ENCODE data around the gene GAS6. TPM values are rescaled to one million over a fixed set of nuclear protein-coding genes. Genes with fewer than 3 reads are reported as not detected.
"Not testable (repeated sequence)": the region's sequence is repeated elsewhere in the genome, so short reads cannot be mapped to it uniquely, and the experiment has no call there.

The GAS6 gene
- 197 TPM for total RNA-seq
- long read RNA-seq, transcript GAS6-204 (1 exons, 2,646 nt): minor isoform, 13 of 1,185 reads
- long read RNA-seq, transcript GAS6-205 (9 exons, 2,169 nt): minor isoform, 11 of 1,185 reads
- long read RNA-seq, transcript GAS6-201 (15 exons, 2,490 nt): major isoform, 793 of 1,185 reads
- long read RNA-seq, transcript GAS6-203 (7 exons, 2,507 nt): minor isoform, 9 of 1,185 reads
- long read RNA-seq, partial matches to known transcripts: 280 of 1,185 reads
- long read RNA-seq, other reads (novel, unspliced or antisense): 79 of 1,185 reads

DNA sequence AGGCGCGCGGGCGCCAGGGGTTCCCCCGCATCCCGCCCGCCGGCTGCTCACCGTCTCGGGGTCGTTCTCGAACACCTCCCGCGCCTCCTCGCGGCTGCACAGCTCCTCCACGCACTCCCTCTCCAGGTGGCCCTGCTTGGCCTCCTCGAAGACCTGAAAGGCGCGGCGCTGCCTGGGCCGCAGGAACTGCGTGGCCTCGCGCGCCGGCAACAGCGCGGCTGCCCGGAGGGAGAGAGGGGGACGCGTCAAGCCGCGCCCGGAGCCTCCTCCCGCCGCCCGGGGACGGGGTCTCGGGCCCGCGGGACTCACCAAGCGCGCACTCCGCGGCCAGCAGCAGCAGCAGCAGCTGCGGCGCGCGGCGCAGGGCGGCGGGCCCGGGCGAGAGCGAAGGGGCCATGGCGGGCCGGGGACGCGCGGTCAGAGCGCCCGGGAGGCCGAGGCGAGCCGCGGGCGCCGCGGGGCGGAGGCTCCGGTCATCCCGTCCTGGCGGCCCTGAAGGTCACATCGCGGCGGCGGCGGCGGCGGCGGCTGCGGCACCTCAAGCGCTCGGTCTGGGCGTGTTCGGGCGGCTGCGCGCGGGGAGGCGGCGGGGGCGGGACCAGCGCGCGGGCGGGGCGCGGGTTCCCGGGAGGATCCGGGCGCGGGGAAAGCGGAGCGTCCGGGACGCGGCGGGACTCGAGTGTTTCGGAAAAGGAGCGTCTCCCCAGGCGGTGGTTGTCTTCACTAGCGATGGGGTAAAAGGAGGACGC is at the start of gene GAS6:
TSS of gene GAS6 (minus strand) at position 553 of the 749 bp plus-strand sequence. CDS start at position 397, 156 bp downstream.
- no peaks in the 10 kb centered on the region for H3K36me3 ChIP-seq
- intact Hi-C loops (cut with DNase I): no loop called here
- DNase-seq (peak; percentile 80), ATAC-seq (peak; percentile 57)
- TF ChIP-seq, protein P1, sequence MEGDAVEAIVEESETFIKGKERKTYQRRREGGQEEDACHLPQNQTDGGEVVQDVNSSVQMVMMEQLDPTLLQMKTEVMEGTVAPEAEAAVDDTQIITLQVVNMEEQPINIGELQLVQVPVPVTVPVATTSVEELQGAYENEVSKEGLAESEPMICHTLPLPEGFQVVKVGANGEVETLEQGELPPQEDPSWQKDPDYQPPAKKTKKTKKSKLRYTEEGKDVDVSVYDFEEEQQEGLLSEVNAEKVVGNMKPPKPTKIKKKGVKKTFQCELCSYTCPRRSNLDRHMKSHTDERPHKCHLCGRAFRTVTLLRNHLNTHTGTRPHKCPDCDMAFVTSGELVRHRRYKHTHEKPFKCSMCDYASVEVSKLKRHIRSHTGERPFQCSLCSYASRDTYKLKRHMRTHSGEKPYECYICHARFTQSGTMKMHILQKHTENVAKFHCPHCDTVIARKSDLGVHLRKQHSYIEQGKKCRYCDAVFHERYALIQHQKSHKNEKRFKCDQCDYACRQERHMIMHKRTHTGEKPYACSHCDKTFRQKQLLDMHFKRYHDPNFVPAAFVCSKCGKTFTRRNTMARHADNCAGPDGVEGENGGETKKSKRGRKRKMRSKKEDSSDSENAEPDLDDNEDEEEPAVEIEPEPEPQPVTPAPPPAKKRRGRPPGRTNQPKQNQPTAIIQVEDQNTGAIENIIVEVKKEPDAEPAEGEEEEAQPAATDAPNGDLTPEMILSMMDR (IDR thresholded peaks at IDR 0.05): no peak
- H3K27ac ChIP-seq: peak within 1 kb of the TSS; percentile 87
- H3K27me3 ChIP-seq: peaks cover 16% of the 10 kb centered on the region
- peaks cover 26% of the 10 kb centered on the region for H3K4me1 ChIP-seq
- no peaks in the 10 kb centered on the region for H3K9me3 ChIP-seq
- H3K4me3 ChIP-seq: peak within 1 kb of the TSS; percentile 71

DNA sequence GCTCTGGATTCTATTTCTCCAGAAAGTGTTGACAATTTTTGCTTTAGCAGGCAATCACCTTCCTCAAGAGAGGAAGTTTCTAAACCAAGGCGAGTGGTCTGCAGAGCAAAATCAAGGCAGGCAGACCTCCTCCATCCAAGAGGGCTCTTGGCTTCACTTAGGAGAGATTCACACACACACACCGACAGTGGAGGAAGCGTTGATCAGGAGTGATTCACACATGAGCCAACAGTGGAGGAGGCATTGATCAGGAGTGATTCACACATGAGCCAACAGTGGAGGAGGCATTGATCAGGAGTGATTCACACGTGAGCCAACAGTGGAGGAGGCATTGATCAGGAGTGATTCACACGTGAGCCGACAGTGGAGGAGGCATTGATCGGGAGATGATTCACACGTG is 49.5 kb upstream of the GAS6 start:
- ATAC-seq; H3K36me3 ChIP-seq; H3K9me3 ChIP-seq; intact Hi-C loops (cut with DNase I); H3K27ac ChIP-seq; H3K4me3 ChIP-seq; DNase-seq; H3K4me1 ChIP-seq: not testable (repeated sequence)
- H3K27me3 ChIP-seq: peaks cover 14% of the 10 kb centered on the region

DNA sequence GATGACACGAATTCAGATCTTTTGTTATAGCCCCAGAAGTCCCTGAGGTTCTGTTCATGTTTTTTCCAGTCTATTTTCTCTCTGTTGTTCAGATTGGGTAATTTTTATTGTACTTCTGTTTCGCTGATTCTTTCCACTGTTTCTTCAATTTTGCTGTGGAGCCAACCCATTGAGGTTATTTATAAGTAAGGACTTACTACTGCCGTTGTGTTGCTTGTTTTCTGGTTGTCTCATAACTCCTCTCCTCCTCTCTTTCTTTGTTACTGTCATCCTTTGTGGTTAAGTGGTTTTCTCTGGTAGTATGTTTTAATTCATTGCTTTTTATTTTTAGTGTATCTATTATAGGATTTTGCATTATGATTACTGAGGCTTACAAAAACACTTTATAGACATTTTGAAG is 48.7 kb upstream of the GAS6 start:
- Histone ChIP-seq H3K4me3 (no peak overlapping the region), H3K4me1 (no peaks in the 10 kb centered on the region), H3K36me3 (no peaks in the 10 kb centered on the region), H3K27ac (no peak overlapping the region), H3K9me3 (no peaks in the 10 kb centered on the region), H3K27me3 (peaks cover 19% of the 10 kb centered on the region)
- no peak for ATAC-seq
- intact Hi-C loops (cut with DNase I): no loop called here
- TF ChIP-seq, protein P1 (IDR thresholded peaks at IDR 0.05): no peak
- DNase-seq: no peak

DNA sequence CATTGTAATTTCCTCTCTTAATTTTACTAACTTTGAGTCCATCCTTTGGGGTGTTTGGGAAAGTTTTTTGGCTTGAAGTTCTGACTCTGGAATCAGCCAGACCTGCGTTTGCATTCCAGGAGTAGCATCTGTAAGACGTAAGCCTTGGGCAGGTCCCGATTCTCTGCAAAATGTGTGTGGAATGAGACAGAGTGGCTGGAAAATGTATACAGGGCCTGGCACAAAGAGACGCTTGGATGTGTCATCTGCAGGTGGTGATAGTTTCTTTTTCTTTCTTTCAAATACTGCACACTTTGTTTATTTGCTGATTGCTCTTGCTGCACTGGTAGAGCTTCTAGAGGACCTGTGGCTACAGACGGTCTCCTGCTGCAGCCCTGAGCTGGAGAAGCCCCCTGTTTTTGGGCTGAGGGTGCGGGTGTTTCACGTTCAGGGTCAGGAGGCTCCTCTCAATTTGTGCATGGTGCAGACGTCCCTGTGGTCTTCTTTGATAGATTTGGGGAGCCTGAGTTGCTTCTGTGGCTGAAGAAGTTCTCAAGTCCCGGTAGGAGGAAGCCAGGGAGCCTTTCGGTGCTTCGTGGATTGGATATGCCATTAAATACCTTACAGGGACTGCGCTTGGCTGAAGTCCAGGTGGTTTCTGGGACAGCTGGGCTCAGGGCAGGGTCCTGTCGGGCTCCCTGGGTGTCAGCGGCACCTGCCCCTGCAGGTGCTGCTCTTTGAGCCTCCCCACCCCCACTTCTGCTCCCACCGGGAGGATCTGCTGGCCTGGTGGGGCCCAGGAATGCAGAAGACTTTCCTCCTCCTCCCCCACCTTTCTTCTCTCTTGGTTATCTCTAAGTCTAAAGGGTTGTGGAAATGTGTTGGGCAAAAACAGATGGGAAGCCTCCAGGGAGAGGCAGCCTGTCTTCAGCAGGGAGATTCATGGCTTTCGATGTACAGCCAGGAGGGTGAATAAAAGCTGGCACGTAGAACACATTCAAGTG is 44.0 kb upstream of the GAS6 start:
- ATAC-seq: no peak
- no peak overlapping the region for H3K4me3 ChIP-seq
- no peaks in the 10 kb centered on the region for H3K9me3 ChIP-seq
- TF ChIP-seq, protein P1 (IDR thresholded peaks at IDR 0.05): no peak
- no peaks in the 10 kb centered on the region for H3K36me3 ChIP-seq
- peaks cover 4% of the 10 kb centered on the region for H3K27me3 ChIP-seq
- no peak overlapping the region for H3K27ac ChIP-seq
- H3K4me1 ChIP-seq: no peaks in the 10 kb centered on the region
- intact Hi-C loops (cut with DNase I): no loop called here
- DNase-seq: no peak

DNA sequence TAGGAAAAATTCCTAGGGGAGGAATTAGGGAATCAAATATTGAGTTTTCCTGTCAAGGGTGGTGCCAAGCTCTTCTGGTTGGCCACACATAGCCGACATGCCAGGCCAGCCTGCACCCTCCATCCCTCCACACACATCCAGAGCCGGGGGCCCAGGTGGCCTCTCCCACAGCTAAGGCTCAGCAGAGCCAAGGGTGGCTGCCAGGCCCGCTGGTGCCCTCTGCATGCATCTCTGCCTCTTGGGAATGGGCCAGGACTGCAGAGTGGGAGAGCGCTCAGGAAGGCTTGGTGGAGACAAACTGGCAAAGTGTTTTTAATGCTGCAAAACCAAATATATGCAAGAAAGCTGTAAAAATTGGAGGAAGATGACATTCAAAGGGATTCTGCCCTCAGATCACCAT is 42.7 kb upstream of the GAS6 start:
- no peak overlapping the region for H3K4me3 ChIP-seq
- no peaks in the 10 kb centered on the region for H3K36me3 ChIP-seq
- TF ChIP-seq, protein P1 (IDR thresholded peaks at IDR 0.05): no peak
- H3K27me3 ChIP-seq: peaks cover 4% of the 10 kb centered on the region
- DNase-seq (no peak), ATAC-seq (peak; percentile 30)
- intact Hi-C loops (cut with DNase I): no loop called here
- H3K4me1 ChIP-seq: no peaks in the 10 kb centered on the region
- H3K27ac ChIP-seq: no peak overlapping the region
- H3K9me3 ChIP-seq: no peaks in the 10 kb centered on the region

All from upper lobe of right lung (tissue), 1 donor.